Left lobe of liver (tissue), 2 donors: ENCODE data around the gene EIF6. TPM values are rescaled to one million over a fixed set of nuclear protein-coding genes. Genes with fewer than 3 reads are reported as not detected.

ENCODE experiments used
- ATAC-seq: fragments of 200-7000 bp; cut with Tn5 transposase; one replicate; pipeline ENCODE4 v1.9.1; 2020; ENCODE audit warnings: mild to moderate bottlenecking, moderate library complexity
- DNase-seq: peaks from one replicate; pipeline ENCODE4 v3.0.0-alpha.2; 2020; ENCODE audit warnings: low spot score
- total RNA-seq: library from RNA; stranded (reverse); gene quantifications from one replicate; pipeline ENCODE4 v1.2.1, GENCODE V29; 2021
- donor health status: DM: no; HTN: no; CAD: no; lungs with moderate emphysema.
- donor health status: DM: no; HTN: yes; CAD: no.

The EIF6 gene
- total RNA-seq, 1 donor from 2014 or later = 80.2 TPM

DNA sequence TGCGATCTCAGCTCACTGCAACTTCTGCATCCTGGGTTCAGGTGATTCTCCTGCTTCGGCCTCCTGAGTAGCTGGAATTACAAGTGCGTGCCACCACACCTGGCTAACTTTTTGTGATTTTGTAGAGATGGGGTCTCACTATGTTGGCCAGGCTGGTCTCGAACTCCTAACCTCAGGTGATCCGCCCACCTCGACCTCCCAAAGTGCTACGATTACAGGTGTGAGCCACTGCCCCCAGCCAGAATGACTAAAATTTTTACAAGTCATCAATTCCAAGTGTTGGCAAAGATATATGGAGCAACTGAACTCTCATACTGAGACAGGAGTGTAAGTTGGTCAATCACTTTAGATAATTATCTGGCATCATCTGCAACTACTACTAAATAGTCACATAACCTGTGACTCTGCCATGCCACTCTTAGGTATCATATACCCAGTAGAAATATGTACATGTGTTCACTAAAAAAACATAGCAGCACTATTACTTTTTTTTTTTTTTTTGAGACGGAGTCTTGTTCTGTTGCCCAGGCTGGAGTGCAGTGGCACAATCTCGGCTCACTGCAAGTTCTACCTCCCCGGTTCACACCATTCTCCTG is 3.0 kb downstream of the EIF6 start:
- ATAC-seq (no peak), DNase-seq (no peak)

DNA sequence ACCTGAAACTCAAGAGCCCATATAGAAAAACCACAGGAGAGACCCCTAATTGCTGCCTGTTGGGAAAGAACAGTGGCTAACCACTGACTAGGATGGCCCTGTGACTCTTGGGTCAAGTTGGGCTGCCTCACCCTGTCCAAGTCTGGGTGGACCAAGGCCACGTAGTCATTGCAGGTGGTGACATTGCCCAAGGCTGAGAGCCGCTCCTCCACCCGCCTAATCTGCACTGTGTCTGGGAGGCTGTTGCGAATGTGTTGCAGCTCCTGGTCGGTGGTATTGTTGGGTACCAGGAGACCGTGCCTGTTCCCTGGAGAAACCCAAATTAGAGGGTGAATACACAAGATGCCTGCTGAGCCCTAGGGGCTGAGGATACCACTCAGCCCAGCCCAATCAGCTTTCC is 4.0 kb downstream of the EIF6 start:
- ATAC-seq (no peak), DNase-seq (no peak)

DNA sequence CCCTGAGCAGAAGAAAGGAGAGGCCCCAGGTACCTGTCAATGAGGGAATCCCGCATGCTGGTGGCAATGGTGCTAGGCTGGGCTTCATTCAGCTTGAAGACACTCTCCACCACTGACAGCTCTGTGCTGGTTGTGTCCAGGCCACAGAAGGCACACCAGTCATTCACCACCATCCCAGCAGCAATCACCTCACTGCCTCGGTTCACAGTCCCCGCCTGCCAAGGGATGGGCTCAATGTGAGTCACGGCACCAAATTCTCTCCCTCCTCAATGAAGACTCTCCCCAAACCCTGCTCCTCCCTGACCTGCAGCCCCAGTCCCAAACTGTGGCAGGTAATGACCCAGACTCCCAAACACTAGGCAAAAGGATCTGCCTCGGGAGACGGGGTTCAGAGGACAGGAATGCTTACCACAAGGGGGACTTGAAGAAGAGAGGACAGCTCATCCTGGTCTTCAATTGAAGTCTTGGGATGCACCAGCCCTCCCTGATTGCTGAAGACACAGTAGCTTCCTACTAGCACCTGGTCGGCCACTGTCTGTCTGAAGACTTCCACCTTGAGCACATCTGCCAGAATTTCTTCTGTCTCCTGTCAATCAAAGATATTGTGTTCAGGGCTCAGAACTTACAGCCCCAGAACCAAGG is 4.9 kb downstream of the EIF6 start:
- ATAC-seq (no peak), DNase-seq (no peak)

DNA sequence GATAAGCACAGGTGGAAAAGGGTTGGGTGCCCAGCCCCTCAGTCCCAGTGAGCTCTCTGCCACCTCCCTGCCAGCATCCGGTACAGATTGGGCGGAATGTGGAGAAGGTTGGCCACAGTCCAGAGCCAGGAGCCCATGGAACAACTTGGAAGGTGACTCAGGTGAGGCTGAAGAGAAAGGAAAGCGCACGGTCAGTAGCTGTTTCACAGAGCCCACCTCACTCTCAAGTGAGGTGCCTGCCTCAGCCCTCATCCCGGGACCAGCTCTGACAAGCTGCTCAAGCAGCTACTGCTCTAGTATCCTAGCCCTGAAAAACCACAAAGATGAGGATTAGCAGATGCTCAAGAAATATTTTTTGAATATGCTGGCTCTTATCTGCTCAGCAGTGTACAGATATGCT is 5.5 kb downstream of the EIF6 start:
- no peak for ATAC-seq
- no peak for DNase-seq

DNA sequence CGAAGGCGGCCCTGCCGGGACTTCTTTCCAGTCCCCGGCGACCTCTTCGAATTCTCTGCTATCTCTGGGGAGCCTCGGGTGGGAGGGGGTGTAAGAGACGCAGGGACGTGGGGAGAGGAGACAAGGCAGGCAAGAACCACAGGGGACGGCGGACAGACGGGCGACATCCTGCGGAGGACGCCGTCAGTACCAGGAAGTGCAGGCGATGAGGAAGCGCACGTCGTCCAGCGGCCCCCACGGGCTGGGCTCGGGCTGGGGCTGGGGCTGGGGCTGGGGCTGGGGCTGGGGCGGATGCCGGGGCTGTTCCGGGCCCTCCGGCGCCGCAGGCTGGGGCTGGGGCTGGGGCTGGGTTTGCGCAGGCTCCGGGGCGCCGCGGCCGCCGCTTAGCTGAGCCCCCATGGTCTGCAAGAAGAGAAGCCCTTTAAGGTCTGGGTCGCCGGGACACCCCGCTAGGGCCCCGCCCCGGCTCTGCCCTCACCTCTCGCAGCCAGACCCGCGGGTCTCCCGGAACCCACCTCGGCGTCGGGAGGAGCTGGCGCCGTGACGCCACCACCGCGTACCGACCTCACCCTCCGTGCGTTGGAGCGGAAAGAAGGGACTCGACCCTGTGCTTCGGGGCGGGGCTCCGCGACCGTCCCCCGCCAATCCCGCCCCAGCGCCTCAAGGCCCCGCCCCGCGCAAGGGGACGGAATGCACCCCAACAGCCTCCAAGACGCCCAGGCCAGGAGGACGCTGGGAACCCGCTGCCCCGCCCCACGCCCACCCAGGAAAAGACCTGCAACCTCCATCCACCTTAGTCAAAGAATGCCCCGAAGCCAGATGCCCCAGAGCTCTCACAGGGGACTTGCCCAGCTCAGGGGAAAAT is 6.8 kb downstream of the EIF6 start, which contains the start of gene MMP24OS:
Gene MMP24OS, minus strand, starts transcription at position 592 of the 865 bp plus-strand sequence. Its CDS starts 193 bp downstream, at position 399.
- peak; percentile 88 for DNase-seq
- ATAC-seq = peak; percentile 91

DNA sequence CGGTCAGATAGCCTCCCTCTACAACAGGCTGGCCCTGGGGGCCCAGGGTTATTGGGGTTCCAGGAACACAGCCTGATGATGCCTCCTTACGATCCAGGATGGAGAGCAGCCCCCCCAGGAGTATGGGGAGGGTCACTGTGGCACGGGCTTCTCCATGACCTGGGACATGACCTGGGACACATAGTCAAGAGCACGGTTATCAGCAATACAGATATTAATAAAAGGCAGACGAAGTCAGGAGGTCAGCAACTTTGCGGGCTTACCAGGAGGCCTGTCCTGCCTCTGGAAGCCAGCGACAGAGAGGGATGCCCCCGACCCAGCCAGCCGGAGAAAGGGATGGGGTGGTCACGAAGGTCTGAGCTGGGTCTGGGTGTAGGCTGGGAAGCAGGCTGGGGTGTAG is 7.4 kb downstream of the EIF6 start:
- DNase-seq (no peak), ATAC-seq (no peak)

DNA sequence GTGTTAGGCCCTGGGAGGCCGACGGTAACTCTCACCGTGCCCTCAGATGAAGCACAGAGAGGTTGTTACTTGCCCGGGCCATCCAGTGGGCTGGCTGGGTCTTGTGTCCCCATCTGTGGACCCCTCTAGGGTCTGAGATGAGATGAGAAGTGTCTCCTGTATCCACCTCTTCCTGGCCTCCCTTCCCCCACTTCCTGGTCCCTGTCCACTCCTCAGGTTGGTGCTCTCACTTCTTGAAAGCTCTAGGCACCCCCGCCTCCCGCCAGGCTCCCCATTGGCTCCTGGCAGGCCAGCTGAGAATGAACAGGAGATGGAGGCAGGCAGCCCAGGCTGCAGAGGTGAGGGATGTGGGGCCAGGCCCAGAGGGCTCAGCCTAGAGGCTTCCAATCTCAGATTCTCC is 8.2 kb downstream of the EIF6 start:
- ATAC-seq (no peak), DNase-seq (no peak)

DNA sequence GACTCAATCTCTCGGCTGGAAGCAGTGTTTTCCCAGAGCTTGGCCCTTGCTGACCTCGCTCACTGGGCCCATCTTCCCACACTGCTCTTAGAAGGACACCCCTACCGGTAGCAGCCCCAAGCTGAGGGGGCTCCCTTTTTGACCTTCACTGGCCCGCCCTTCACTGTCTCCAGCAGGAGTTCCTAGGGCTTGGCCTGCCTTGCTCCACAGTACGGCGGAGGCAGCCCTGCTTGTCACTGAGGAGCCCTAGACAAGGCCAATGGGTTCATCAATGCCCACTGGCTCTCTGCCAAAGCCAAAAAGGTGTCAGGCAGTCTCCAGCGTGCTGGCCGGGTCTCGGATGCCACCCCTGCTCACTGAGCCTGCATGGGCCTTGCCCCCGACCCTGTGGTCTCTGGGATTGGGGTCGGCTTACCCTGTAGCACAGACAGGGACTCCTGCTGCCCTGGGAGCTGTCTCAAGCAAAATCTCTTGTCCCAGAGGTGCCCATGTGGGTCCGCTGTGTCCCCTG is 8.8 kb downstream of the EIF6 start:
- DNase-seq (no peak), ATAC-seq (no peak)

DNA sequence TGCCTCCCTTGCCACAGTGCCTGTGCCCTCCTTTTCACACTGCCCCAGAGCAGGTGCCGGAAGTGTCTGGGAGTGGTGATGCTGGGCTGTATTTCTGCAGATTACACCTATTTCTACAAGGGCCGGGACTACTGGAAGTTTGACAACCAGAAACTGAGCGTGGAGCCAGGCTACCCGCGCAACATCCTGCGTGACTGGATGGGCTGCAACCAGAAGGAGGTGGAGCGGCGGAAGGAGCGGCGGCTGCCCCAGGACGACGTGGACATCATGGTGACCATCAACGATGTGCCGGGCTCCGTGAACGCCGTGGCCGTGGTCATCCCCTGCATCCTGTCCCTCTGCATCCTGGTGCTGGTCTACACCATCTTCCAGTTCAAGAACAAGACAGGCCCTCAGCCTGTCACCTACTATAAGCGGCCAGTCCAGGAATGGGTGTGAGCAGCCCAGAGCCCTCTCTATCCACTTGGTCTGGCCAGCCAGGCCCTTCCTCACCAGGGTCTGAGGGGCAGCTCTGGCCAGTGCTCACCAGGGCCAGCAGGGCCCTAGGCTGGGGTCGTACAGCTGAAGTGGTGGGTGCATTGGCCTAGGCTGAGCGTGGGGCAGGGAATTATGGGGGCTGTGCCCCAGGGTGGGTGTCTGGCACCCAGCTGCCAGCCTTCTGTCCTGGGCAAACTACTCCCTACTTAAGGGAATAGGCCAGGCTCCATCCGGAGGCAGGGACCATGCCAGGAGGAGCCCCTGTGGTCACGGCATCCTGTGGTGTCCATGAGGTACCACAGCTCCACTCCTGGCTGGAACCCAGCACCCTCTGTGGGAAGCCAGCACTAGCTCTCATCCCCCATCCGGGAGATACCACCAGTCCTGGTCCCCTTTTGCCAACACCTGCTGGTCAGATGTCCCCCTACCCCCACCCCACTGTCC is 10.1 kb downstream of the EIF6 start:
- DNase-seq = no peak

DNA sequence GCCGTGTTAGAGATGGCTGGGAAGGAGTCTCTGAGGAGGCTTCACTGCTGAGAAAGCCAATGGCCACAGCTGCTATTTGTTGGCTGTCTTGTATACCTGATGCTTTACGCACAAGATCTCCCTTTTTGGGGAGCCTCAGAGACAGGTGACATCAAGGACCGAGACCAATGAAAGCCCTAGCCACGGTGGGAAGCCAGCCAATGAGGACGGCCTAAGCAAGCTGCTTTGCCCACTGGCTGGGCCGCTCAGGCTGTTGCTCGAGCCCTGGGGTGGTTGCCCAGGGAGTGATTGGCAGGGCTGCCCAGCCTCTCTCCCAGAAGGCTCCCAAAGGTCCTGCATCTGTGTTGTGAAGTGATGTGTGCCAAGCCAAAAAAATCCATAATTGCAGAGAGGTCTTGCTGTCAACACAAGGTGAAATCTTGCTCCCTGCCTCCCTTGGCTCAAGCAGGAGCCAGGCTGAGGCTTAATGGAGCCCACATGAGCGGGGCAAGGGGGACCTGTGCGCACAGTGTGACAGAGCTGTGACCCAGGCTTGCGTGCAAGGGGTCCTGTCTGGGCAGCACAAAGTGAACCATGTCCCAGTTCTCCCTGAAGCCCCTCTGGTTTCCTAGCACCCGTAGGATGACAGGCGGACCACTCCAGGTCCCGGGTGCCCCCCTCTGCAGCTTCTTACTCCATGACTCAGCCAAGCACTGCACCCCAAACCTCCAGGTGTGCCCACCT is 11.0 kb downstream of the EIF6 start:
- DNase-seq (no peak), ATAC-seq (peak; percentile 17)

More for the DNA sequence above, 10.1 kb downstream of the EIF6 start:
- ATAC-seq = no peak

DNA sequence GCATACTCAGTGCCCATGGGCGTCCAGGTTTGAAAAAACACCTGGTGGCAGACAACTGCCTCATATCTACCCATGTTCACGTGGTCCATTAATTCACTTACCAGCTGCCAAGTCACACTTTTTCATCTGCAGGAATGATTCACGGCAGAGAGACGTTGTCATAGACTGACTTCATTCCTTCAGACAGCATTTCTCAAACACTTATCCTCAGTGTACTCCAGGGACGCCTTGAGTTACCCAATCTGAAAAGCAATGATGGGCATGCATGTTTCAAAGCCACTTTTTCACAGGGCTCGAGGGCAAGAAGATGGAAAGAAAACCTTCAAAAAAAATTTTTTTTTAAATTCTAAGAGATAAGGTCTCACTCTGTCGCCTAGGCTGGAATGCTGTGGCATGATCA is 12.7 kb downstream of the EIF6 start:
- ATAC-seq = no peak
- no peak for DNase-seq

DNA sequence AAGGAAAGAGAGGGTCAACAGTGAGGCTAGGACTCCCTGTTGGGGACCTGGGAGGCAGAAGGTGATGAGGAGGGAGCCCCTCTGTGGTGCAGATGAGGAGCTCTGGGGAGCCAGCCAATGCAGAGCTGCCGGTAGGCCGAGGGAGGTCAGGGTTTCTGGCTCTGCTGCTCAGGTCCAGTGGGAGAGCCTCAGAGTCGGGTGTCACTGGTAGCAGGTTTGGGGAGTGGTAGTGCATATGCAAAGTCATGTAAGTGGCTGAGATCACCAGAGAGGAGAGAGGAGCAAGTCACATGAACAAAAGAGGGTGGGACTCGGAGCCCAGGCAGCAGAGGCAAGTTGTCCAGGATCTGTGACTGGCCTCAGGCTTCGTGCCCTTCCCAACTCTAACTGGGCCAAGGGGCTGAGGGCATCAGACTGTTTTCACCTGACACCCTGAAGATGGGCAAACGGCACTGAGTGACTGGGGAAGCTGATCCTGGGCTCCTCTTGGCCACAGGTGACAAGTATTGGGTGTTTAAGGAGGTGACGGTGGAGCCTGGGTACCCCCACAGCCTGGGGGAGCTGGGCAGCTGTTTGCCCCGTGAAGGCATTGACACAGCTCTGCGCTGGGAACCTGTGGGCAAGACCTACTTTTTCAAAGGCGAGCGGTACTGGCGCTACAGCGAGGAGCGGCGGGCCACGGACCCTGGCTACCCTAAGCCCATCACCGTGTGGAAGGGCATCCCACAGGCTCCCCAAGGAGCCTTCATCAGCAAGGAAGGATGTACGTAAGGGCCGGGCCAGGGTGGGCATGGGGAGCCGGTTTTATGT is 13.3 kb downstream of the EIF6 start:
- ATAC-seq (no peak), DNase-seq (no peak)

DNA sequence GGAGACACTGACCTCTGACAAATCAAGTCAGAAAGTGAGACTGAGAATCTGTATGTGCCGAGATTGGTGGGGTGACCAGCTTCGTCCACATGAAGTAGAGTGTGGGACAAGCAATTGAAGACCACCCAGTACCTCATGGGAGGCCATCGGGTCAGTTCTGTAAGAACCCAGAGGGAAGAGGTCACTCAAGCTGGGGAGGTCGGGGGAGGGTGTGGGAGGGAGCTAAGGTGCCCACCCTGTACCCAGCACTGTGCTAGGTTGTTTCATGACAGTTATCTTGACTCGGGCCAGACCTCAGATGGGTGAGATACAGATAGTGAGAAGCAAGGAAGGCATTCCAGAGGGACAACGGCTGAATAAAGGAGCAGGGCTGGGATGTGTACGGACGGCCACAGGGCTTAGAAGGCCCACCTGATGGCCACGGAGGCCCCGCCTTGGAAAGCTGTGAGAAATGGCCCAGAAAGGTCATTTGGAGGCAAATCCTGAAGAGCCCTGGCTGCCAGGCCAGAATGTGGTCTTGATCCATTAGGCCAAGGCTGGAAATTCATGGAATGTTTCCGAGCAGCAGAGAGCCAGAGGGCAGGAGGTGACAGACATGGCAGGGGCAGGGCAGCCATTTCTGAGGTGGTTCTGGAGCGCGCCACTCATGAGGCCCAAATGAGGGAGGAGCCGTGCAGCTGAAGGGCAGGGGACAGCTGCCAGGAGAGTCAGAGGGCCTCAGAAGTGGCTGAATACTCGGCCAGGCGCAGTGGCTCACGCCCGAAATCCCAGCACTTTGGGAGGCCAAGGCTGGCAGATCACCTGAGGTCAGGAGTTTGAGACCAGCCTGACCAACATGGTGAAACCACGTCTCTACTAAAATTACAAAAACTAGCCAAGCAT is 14.3 kb downstream of the EIF6 start:
- no peak for ATAC-seq
- DNase-seq = no peak

DNA sequence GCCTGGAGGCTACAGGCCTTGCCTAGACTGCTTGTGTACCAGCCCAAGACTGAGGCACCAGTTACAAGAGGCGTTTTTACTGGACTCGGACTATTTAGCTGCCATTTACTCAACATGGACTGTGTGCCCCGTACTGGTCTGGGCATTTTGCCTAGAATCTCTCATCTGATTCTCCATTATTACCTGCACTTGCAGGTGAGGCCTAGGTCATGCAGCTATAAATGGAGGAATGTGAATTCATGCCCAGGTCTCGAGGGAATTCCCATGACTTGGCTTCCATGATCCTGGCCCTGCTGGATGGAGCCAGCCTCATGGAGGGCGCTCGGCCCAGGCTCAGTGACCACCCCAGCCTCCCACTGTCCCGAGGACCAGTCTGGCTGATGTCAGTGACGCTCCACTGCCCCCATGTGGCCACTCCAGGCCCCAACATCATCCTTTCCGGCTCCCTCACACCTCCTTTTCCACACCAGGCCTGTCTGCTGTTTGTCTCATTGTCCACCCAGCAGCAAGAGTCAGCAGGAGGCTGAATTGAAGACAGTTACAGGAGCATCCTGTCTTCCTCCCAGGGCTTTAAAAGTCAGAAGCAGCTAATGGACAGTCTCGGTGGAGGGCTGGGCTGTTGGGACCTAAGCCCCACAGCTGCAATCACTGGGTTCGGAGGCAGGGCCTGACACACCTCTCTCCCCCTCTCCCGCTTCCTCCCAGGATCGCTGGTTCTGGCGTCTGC is 15.4 kb downstream of the EIF6 start:
- ATAC-seq = peak; percentile 89
- DNase-seq = peak; percentile 78

DNA sequence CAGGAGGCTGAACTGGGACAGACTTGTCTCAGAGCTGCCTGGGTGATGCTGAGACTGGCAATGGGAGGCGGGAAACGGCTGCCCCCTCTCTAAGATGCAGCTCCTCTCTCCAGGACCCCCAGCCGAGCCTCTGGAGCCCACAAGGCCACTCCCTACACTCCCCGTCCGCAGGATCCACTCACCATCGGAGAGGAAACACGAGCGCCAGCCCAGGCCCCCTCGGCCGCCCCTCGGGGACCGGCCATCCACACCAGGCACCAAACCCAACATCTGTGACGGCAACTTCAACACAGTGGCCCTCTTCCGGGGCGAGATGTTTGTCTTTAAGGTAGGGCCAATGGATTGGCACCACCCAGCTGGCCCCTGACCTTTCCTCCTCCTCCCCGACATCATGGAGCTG is 17.5 kb downstream of the EIF6 start:
- ATAC-seq (no peak), DNase-seq (no peak)

DNA sequence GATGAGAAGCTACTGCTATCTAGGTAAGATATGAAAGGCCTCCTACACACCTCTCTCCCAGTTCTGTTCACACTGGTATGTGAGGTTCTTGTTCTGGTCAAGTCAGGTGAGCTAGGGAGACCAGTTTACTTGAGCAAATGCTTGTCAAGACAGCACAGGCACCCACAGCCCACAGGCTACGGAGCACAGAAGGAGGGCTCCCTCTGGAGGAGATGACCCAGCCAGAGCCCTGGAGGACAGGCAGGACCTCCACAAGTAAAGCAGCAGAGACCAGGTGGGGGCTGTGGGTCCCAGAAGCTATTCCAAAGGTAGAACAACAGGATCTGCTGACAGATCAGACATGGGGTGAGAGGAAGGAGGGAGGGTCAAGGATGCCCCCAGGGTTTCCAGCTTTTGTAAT is 19.8 kb downstream of the EIF6 start:
- no peak for DNase-seq
- no peak for ATAC-seq

DNA sequence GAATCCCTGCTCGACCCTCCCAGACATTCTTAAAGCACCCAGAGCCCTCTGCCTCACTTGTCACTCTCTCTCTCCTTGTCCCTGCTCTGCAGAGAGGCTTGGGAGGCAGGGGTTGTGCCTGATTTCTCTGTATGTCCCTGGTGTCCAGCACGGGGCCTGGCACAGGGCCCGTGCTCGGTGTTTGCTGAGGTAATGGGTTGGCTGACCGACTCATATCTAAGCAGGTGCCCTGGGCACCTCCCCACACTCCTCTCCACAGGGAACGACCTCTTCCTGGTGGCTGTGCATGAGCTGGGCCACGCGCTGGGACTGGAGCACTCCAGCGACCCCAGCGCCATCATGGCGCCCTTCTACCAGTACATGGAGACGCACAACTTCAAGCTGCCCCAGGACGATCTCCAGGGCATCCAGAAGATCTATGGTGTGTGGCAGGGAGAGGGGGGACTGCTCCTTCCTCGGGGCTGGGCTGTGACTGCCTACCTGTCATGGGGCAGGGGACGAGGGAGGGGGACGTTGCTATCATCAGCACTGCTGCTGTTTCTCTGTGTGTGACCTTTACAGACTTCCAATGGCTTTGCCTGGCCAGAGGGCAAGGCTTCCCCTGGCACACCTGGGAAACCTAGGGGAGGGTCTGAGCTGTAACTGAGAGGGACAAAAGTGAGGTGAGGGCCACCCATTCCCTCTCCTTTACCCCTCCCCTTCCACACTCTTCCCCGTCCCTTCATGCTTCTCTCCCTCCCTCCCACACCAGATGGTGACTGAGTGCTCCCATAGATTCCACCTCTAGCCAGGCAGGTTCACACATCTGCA is 20.8 kb downstream of the EIF6 start:
- ATAC-seq = peak; percentile 90
- peak; percentile 83 for DNase-seq
